NCI-H1105 (cell line): ENCODE results near the gene LYRM4.

Source experiments
- DNase-seq: peaks from one replicate; lab custom pipeline; 2025; lab: John Stamatoyannopoulos, UW

LYRM4 gene

GRCh38 chr6:5246141-5247097, 14.3 kb downstream of the LYRM4 start:
- no peak for DNase-seq

GRCh38 chr6:5243069-5243468, 17.7 kb downstream of the LYRM4 start:
- DNase-seq: no peak

DNA sequence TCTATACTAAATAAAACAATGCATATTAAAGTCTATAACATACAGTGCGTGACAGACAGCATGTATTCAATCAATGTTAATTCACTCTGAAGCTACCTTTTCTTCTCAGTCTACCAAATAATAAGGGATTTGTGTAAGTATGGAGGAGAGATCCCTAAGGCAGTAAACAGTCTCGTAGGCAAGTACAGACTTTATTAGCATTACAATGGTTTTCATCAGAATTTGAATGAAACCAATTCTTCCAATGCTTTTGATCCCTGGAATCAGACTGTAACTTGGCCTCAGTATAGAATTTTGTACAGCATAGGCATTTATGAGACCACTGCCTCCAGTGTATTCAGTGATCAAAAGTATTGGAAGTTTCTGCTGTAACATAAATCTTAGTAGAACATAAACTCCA, 19.5 kb downstream of the LYRM4 start:
- DNase-seq: no peak

DNA sequence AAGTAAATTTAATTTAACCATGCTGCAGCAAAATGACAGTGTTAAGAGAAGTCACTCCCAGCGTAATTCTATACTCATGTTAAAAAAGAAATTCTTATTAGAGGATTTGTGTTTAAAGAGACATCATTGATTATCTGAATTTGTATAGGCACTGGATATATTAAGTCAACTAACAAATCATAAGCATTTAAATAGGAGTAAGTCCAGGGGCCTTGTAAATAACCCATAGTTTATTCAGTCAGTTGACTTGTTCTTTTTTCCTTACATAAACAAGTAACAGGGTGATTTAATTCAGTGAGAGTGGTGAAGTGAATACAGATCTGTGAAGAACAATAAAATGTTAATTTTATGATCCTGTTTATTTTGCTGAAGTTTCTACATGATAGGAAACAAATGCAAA, 22.4 kb downstream of the LYRM4 start:
- no peak for DNase-seq

DNA sequence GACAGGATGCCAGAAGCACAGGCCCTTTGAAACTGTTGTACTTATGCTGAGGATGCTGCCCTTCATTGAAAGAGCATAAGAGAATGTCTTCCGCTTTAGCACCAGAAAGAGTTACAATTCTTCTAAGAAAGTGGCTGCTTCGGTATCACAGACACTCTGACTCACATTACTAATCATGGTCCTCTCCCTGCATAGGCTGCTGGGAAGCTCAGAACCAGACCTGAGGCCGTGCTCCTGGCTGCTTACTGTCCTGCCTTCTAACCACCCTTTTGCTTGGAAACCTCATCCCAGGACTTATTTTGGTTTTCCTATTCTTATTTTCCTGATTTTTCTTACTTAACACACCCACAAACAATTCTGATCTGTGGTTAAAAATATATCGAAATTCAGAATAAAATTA, 22.9 kb downstream of the LYRM4 start:
- DNase-seq: no peak

- no peak for DNase-seq
Observed at GRCh38 chr6:5235830-5236229, 24.9 kb downstream of the LYRM4 start.

DNA sequence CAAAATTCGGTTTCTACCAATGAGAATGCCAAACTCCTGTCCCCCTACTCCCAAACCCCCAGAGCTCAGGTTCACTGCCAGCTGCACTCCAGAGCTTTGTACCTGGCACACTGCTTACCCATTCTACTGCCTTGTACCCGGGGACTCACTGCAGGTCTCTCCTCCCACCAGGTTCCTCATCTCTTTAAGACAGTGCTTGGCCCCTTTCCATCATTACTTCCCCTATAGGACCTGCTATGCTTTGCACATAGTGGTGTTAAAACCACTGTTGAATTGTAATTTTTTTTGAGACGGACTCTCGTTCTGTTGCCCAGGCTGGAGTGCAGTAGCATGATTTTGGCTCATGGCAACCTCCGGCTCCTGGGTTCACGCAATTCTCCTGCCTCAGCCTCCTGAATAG, 25.9 kb downstream of the LYRM4 start:
- no peak for DNase-seq

DNA sequence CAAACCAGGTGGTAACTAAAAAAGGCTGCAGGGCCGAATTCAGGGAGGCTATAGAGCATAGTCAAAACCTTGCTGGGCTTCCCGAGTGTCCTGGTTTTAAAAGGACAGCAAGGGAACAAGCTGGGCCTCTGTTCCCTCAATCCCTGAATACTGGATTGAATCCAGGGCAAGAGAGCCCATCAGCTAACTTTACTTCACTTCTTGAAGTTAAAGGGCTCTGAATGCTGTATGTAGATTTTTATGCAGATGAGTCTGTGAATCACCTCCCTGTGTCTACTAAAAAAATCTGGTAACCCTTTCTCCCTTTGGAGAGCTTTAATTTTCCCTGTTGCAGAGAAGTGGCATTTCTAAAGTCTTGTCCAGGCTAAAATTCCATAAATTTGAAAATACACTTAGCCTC, 29.5 kb downstream of the LYRM4 start:
- DNase-seq: no peak

DNA sequence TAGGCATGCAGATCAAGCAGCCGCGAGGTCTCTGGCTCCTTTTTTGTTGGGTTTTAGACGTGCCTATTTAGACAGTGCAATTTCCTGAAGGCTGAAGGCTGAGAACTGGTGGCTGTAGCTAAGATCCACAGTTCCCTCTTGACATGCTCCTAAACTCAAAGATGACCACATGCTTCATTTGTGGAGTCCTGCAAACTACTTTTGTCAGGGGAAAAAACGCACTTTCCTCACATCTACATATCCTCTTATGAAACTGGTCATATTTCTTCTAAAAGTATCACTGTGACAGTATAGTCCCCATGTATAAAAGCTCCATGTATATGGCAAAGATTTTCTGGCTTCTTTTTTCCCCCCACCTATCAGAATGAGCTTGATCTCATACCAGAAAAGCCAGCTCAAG, 30.7 kb downstream of the LYRM4 start:
- no peak for DNase-seq

- no peak for DNase-seq
Observed at GRCh38 chr6:5229356-5229755, 31.4 kb downstream of the LYRM4 start.

DNA sequence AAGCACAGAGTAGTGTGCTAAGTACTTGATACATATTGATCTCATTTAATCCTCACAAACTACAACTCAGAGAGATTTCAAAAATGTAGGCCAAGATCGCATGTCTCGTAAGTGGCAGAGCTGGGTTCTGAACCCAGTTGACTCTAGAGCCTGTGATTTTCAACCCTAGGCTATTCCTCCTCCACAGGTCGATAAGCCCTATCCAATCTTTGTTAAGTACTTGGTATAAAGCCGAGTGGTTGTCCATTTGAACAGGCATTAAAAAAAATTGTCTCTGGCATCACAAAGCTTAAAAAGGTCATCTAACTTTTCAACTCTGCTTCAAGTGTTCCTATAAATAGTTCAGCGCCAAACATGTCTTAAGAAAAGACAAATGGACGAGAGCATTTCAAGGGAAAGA, 37.4 kb downstream of the LYRM4 start:
- DNase-seq: no peak

DNA sequence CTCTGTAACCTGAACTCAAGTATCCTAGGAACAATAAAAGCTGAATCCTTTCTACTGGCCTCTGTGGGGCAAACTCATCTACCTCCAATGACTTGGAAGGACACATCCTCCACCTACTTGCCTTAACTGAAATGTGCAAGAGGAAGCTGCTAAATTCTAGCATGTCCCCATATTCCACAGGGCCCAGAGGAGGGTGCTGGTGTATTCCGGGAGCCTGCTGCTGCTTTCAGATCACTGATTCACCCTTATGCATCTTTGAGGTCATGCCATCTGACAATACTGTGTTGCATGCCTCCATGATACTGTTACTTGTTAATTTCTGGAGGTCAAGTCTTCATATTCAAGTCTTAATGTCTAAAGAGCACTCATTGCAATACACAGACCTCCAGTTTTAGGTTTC, 40.3 kb downstream of the LYRM4 start:
- no peak for DNase-seq

- no peak for DNase-seq
Observed at GRCh38 chr6:5219011-5219691, 41.6 kb downstream of the LYRM4 start.

- no peak for DNase-seq
Observed at GRCh38 chr6:5217356-5217755, 43.4 kb downstream of the LYRM4 start.

DNA sequence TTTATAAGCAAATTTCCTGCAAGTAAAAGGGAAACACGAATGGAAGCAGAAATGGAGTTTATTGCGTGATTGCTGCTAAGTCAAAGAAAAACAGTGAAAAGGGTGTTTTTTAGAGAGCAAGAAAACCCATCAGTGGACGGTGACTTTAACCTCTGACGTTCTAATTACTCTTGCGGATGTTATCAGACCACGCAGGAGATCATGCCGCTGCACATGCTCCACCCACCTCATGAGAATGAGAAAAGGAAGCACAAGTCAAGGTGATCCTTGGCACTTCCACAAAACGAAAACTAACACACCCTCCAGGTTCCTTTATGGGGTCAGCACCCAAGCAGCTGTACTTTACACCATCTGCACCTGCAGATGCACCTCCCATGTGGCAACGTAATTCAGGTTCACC, 45.0 kb downstream of the LYRM4 start:
- DNase-seq: no peak

DNA sequence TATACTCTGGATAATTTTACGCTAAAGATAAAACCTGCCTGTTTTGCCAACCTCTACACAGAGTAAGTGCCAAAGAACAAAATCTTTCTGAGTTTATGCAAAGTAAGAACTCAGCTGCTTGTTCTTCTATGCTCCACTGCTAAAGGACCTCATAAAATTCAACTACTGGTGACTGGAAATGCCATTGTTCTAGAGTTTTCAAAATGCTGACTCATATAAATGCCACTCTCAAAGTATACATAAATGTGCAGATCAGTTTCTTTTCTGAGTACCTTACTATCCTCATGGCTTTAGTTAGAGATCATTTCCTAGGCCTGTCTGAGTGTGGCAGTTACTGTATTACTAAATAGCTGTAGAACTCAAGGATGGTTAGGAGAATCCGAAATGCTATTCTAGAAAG, 45.6 kb downstream of the LYRM4 start:
- DNase-seq: no peak

GRCh38 chr6:5214570-5215052, 46.1 kb downstream of the LYRM4 start:
- no peak for DNase-seq

DNA sequence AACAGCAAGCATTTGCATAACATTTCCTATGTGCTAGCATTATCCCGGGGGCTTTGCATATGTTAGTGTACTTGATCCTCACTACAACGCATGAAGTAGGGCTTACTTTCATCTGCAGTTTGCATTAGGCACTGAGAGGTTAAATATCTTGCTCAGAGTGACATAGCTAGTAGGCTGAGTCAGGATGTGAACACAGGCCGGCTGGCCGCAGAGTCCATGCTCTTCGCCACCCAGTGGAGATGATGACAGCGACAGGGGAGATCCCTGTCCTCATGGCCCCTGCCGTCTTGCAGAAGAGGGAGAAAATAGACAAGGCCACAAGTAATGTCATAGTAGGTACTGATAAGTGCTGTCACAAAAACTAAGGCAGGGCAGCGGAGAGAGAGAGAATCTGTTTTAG, 46.9 kb downstream of the LYRM4 start:
- no peak for DNase-seq

DNA sequence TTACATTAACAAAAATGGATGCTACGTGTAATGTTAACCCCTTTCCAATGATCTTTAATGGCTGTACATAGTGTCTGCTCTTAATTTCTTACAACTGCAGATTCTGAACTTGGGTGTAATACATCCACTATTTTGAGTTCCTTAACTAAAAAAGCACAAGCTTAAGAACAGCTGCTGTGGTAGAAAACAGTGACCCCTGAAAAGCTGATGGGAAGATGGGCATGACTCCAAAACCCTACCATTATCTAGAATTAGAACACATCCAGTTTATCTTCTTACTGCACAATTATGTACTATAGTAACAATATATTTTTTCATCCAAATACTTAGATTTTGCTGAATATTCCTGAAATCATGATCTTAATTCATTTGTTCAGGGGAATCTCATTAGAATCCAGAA, 49.3 kb downstream of the LYRM4 start:
- no peak for DNase-seq

GRCh38 chr6:5208471-5208971, 52.2 kb downstream of the LYRM4 start:
- no peak for DNase-seq

- no peak for DNase-seq
Observed at GRCh38 chr6:5208057-5208456, 52.7 kb downstream of the LYRM4 start.

- DNase-seq: no peak
Observed at GRCh38 chr6:5206920-5207561, 53.7 kb downstream of the LYRM4 start.
